ENCODE results near the gene FOXB2. TPM values are rescaled to one million over a fixed set of nuclear protein-coding genes. Genes with fewer than 3 reads are reported as not detected.
"Not testable (repeated sequence)": the region's sequence is repeated elsewhere in the genome, so short reads cannot be mapped to it uniquely, and the experiment has no call there.

Gene FOXB2
- total RNA-seq: not detected

- intact Hi-C loops (cut with DNase I): no loop called here
- no peak for DNase-seq (ENCODE audit: low spot score)
- peak; percentile 13 for ATAC-seq
These were observed at the start of gene FOXB2 for GRCh38 chr9:77019236-77019925. Gene FOXB2, plus strand, starts transcription at chr9:77019655. Its CDS starts 0 bp downstream, at chr9:77019655.

GRCh38 chr9:76969716-76970115 lies 49.7 kb upstream of the FOXB2 start:
- DNase-seq (ENCODE audit: low spot score) (no peak), ATAC-seq (no peak)
- intact Hi-C loops (cut with DNase I): no loop called here

DNA sequence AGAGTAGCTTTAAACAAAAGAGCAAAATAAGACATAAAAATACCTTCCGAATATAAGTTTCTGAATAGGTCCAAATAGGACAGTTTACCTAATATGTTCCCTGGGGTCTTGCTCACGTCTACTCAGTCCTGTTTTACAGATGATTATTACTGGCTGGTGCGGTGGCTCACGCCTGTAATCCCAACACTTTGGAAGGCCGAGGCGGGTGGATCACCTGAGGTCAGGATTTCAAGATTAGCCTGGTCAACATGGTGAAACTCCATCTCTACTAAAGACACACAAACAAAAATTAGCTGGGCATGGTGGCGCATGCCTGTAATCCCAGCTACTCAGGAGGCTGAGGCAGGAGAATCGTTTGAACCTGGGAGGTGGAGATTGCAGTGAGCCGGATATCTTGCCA lies 40.6 kb upstream of the FOXB2 start:
- DNase-seq (ENCODE audit: low spot score); ATAC-seq: not testable (repeated sequence)
- intact Hi-C loops (cut with DNase I): loop anchor here (5.0 kb wide), 1 partner anchor 1838 kb away; no protein-coding TSS in a partner anchor

DNA sequence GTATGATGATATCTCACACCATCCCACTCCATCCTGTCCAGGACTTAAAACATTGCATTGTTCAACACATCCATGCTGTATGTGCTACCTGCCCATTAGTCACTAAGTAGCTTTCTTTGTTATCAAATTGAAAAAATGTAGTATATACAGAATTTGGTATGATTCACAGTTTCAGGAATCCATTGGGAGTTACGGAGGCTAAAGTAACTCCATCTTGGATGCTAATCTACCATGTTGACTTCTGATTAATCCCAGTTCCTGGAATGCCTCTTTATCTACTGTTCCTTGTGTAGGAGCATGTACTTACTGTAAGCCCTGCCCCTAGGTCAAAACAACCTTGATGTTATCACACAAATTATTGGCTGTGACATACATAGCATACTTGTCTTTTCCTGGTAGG lies 38.9 kb upstream of the FOXB2 start:
- intact Hi-C loops (cut with DNase I): no loop called here

GRCh38 chr9:76984486-76984885 lies 35.0 kb upstream of the FOXB2 start:
- intact Hi-C loops (cut with DNase I): no loop called here
- no peak for DNase-seq (ENCODE audit: low spot score)
- ATAC-seq: no peak

More for the DNA sequence above, 38.9 kb upstream of the FOXB2 start:
- DNase-seq (ENCODE audit: low spot score): no peak
- no peak for ATAC-seq

GRCh38 chr9:76985581-76985980 lies 33.9 kb upstream of the FOXB2 start:
- intact Hi-C loops (cut with DNase I): no loop called here
- ATAC-seq (no peak), DNase-seq (ENCODE audit: low spot score) (no peak)

DNA sequence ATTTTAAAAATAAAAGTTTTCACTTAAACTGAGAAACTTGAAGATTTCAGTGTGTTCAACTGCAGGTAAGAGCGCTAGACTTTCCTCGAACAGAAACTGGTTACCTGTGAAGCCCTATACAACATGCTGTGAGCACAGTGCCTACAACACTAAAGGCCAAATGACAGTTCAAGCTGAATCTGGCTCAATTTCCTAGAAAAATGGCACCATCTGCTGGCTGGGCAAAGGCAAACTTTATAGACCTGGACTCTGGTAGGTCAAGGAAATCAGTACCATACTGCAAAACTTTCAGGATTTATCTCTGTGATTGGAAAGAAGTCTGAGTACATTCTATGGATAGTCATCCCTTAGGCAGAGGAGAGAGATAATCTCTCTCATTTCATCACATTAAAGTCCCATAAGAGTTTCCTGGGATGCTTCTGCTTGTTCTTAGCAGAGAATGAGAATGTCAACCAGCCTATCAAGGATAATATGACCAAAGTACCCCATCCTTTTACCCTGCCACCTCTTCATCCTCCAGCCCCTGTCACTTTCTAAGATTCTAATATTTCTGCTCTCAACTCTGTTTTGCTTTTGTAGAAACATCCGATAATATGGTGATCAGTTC lies 31.8 kb upstream of the FOXB2 start:
- DNase-seq (ENCODE audit: low spot score): no peak
- intact Hi-C loops (cut with DNase I): no loop called here
- ATAC-seq: no peak

GRCh38 chr9:76988941-76989340 lies 30.5 kb upstream of the FOXB2 start:
- intact Hi-C loops (cut with DNase I): no loop called here
- no peak for ATAC-seq
- DNase-seq (ENCODE audit: low spot score): no peak

DNA sequence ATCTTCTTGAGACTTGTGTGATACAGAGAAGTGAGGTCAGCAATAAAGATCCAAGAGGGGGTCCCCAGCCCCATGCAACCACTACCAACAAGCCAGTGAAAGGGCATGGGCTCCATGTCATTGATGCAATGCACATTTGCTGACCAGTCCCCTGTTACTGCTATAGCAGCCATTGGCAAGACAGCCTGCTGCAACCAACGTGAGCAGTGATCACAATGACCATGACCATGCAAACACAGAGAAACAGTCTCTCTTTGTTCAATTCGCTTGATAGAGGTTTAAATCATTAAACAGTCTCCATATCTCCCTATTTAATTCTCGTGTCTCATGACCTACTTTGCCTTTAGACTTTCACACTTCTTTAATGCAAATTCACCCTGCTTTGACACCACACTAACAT lies 30.0 kb upstream of the FOXB2 start:
- intact Hi-C loops (cut with DNase I): no loop called here

DNA sequence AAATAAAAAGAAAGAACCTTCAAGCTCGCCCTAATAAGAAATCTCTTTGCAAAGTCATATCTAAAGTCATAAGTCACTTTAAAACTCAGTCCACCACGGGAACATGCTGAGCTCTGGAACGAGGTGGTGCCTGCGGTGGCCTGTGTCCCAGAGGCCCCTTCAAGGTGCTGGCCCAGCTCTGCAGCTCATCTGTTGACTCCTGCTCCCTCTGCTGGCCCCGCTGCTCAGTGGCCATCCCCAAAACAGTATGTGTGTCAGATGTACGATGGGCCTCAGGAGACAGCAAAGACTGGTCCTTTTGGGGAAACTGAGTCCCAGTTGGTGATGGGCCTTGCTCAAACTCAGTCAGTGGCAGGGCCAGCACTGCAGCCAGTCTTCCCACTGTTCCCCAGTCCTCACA lies 22.8 kb upstream of the FOXB2 start:
- ATAC-seq (peak; percentile 59), DNase-seq (ENCODE audit: low spot score) (no peak)
- intact Hi-C loops (cut with DNase I): no loop called here

More for the DNA sequence above, 30.0 kb upstream of the FOXB2 start:
- no peak for DNase-seq (ENCODE audit: low spot score)
- ATAC-seq: no peak

DNA sequence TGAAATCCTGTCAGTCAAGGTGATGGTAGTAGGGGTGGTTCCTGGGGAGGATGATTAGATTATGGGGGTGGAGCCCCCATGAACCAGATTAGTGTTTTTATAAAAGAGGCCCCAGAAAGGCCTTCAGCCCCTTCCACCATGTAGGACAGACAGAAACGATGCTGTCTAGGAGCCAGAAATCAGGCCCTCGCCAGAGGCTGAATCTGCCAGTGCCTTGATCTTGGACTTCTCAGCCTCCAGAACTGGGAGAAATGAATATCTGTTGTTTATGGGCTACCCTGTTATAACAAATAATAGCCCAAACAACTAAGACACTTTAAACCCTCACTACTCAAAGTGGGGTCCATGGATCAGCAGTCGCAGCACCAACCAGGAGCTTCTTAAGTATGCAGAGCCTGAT lies 20.2 kb upstream of the FOXB2 start:
- DNase-seq (ENCODE audit: low spot score) (no peak), ATAC-seq (no peak)
- intact Hi-C loops (cut with DNase I): no loop called here

GRCh38 chr9:77000330-77000729 lies 19.1 kb upstream of the FOXB2 start:
- DNase-seq (ENCODE audit: low spot score): no peak
- intact Hi-C loops (cut with DNase I): no loop called here
- ATAC-seq: no peak

GRCh38 chr9:77003366-77003765 lies 16.1 kb upstream of the FOXB2 start:
- DNase-seq (ENCODE audit: low spot score) (no peak), ATAC-seq (no peak)
- intact Hi-C loops (cut with DNase I): no loop called here

DNA sequence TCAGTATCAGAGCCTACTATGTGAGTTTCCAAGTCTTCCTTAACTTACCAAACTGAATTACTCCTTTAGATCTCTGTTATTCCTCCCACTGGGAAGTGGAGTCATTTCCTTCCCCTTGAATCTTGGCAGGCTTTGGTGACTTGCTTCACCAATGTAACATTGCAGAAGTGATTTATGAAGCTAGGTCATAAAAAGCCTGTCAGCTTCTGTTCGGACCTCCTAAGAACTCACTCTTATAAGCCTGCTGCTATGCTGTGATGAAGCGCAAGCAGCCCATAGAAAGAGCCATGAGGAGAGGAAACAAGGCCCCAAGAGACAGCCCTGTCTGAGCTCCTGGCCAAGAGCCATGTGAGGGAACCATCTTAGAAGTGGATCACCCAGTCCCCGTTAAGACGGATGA lies 14.2 kb upstream of the FOXB2 start:
- intact Hi-C loops (cut with DNase I): no loop called here
- ATAC-seq: no peak
- no peak for DNase-seq (ENCODE audit: low spot score)

- ATAC-seq (no peak), DNase-seq (ENCODE audit: low spot score) (no peak)
- intact Hi-C loops (cut with DNase I): no loop called here
These were observed 8.9 kb upstream of the FOXB2 start for GRCh38 chr9:77010527-77010926.

- ATAC-seq: peak; percentile 62
- DNase-seq (ENCODE audit: low spot score): no peak
- intact Hi-C loops (cut with DNase I): no loop called here
These were observed 7.3 kb upstream of the FOXB2 start for GRCh38 chr9:77011973-77012821.

DNA sequence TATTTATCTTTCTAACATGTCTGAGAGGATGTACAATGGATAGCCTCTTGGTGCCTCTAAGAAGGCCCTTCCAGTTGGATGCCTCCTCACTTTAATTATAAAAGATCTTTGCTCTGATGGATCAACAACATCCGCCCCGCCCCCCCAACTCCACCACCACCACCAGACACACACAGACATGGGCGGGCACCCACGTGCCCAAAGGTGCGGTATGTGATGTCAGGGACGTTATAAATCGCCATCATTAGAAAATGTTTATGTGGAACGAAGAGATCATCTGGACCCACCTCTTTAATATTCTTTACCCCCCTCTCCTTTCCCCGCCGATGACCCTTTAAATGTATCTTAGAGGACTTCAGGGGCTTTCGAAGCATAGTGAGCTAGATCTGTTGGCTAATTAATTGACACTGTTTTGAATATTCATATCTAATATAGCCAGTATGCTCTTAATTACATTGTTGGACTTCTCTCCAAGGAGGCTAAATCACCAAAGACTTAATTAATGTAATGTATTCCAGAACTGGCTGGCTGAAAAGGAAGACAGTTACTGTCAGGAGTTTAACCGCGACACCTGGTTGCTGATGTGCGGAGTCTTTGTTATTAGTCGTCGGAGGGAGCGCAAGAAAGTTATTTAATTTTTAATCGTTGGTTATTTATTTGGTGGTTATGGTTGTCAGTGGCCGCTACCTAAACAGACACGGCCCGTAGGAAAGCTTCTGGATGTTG lies 6.1 kb upstream of the FOXB2 start:
- DNase-seq (ENCODE audit: low spot score) (no peak), ATAC-seq (no peak)
- intact Hi-C loops (cut with DNase I): no loop called here

- intact Hi-C loops (cut with DNase I): no loop called here
- ATAC-seq (no peak), DNase-seq (ENCODE audit: low spot score) (no peak)
These were observed 5.4 kb upstream of the FOXB2 start for GRCh38 chr9:77013932-77014596.
